Testis (tissue), 3 donors: Measurements from ENCODE around the gene XRCC1. TPM values are rescaled to one million over a fixed set of nuclear protein-coding genes. Genes with fewer than 3 reads are reported as not detected.
"Not testable (repeated sequence)": the region's sequence is repeated elsewhere in the genome, so short reads cannot be mapped to it uniquely, and the experiment has no call there.

Experiments used
- DNase-seq: peaks from one replicate; pipeline ENCODE4 v3.0.0-alpha.2; 2019
- H3K27ac ChIP-seq, 2 donors: fragments of 200-600 bp; sonication (generic); one replicate each; pipeline ENCODE4 v1.5.1; 2019
- H3K27me3 ChIP-seq: fragments of 200-600 bp; sonication (generic); one replicate; pipeline ENCODE4 v1.5.1; 2019
- H3K36me3 ChIP-seq: fragments of 200-600 bp; sonication (generic); one replicate; pipeline ENCODE4 v1.5.1; 2017; ENCODE audit warnings: low read depth; ENCODE audit errors: missing control alignments
- H3K4me1 ChIP-seq: fragments of 200-600 bp; sonication (generic); one replicate; pipeline ENCODE4 v1.5.1; 2019
- H3K4me3 ChIP-seq, 2 donors: fragments of 200-600 bp; sonication (generic); one replicate each; pipeline ENCODE4 v1.5.1; 2017 to 2019
- H3K9me3 ChIP-seq: fragments of 200-600 bp; sonication (generic); one replicate; pipeline ENCODE4 v1.5.1; 2017
- CTCF ChIP-seq, 3 experiments: fragments of 450-650 bp in 2 of 3; fragments of 200-600 bp in 1 of 3; sonication (generic) in 1 of 3; IDR thresholded peaks; one replicate each; pipeline ENCODE4 v1.5.1; 2016 to 2019; ENCODE audit warnings: antibody characterized with exemption in 3 of 3, mild to moderate bottlenecking in 2 of 3, moderate library complexity in 1 of 3
- POLR2A ChIP-seq: fragments of 450-650 bp; IDR thresholded peaks from one replicate; pipeline ENCODE4 v1.6.1; 2017; ENCODE audit warnings: antibody characterized with exemption, mild to moderate bottlenecking, moderate library complexity
- WGBS, 2 donors: methylation state at CpG; one replicate each; pipeline ENCODE4 v1.1.5; 2018; 5-methylcytosine and 5-hydroxymethylcytosine counted together
- intact Hi-C: fragments of 100-400 bp; cut with DNase I; formaldehyde crosslinking; loops from one replicate; pipeline ENCODE4 v1.15.1; 2023; ENCODE audit warnings: low total_unique reads
- polyA plus RNA-seq: library from polyadenylated mRNA; stranded (reverse); fragments of 350-450 nt; fragmentation: Illumina TruSeq; extraction: RNeasy Lipid Tissue Mini Kit (QIAGEN cat#74804); gene quantifications from one replicate; pipeline ENCODE4 v1.2.3, GENCODE V29; 2014; ENCODE audit warnings: low read depth, low replicate concordance; ENCODE audit not compliant: insufficient read depth
- total RNA-seq, 2 donors: library from RNA; depleted of rRNA; stranded (reverse); fragments of >200 nt; gene quantifications; one replicate each; pipeline ENCODE4 v1.2.3, GENCODE V29; 2016

Gene XRCC1
- total and polyA plus RNA-seq, 3 donors from 2014 or later = 40.6 to 49.1 (median 44.8) TPM

GRCh38 chr19:43609872-43610271, 34.5 kb upstream of the XRCC1 start:
- no peak for DNase-seq
- no peaks in the 10 kb centered on the region for H3K27me3 ChIP-seq
- 83 to 87% methylated on average over 7 of the region's 7 CpGs for whole genome bisulfite sequencing, 2 donors
- H3K4me3 ChIP-seq = no peak overlapping the region
- no peaks in the 10 kb centered on the region for H3K9me3 ChIP-seq
- H3K4me1 ChIP-seq = no peaks in the 10 kb centered on the region
- intact Hi-C loops = no loop called here
- H3K27ac ChIP-seq = no peak overlapping the region
- no peaks in the 10 kb centered on the region for H3K36me3 ChIP-seq
- no peak for TF ChIP-seq CTCF (IDR thresholded peaks at IDR 0.05)
- no peak for TF ChIP-seq POLR2A

GRCh38 chr19:43607238-43608205, 32.2 kb upstream of the XRCC1 start:
- intact Hi-C loops = no loop called here
- WGBS, 2 donors = 69 to 73% methylated on average over 26 to 28 of the region's 28 CpGs
- no peak overlapping the region for H3K27ac ChIP-seq
- H3K4me1 ChIP-seq = no peaks in the 10 kb centered on the region
- TF ChIP-seq CTCF (IDR thresholded peaks at IDR 0.05) (no peak), POLR2A (no peak)
- no peaks in the 10 kb centered on the region for H3K36me3 ChIP-seq
- H3K27me3 ChIP-seq = no peaks in the 10 kb centered on the region
- no peak for DNase-seq
- no peak overlapping the region for H3K4me3 ChIP-seq
- H3K9me3 ChIP-seq = no peaks in the 10 kb centered on the region

- TF ChIP-seq CTCF (IDR thresholded peaks at IDR 0.05) = no peak
- no peak for TF ChIP-seq POLR2A
- no peaks in the 10 kb centered on the region for H3K4me1 ChIP-seq
- no peak overlapping the region for H3K27ac ChIP-seq
- WGBS, 2 donors = 79 to 82% methylated on average over 7 of the region's 7 CpGs
- no peak overlapping the region for H3K4me3 ChIP-seq
- no peak for DNase-seq
- no peaks in the 10 kb centered on the region for H3K9me3 ChIP-seq
- no peaks in the 10 kb centered on the region for H3K27me3 ChIP-seq
- intact Hi-C loops = no loop called here
- no peaks in the 10 kb centered on the region for H3K36me3 ChIP-seq
Observed at GRCh38 chr19:43606569-43607229, 31.4 kb upstream of the XRCC1 start.

- DNase-seq = no peak
- Histone ChIP-seq H3K36me3 (no peaks in the 10 kb centered on the region), H3K4me3 (no peak overlapping the region), H3K27ac (no peak overlapping the region), H3K27me3 (no peaks in the 10 kb centered on the region), H3K9me3 (no peaks in the 10 kb centered on the region), H3K4me1 (no peaks in the 10 kb centered on the region)
- WGBS, 2 donors = 42 to 59% methylated on average over 7 of the region's 7 CpGs
- intact Hi-C loops = no loop called here
- TF ChIP-seq POLR2A (no peak), CTCF (IDR thresholded peaks at IDR 0.05) (no peak)
Observed at GRCh38 chr19:43605875-43606568, 30.7 kb upstream of the XRCC1 start.

GRCh38 chr19:43600326-43600725, 25.0 kb upstream of the XRCC1 start:
- intact Hi-C loops, H3K4me3 ChIP-seq, H3K36me3 ChIP-seq, H3K27me3 ChIP-seq, H3K27ac ChIP-seq, DNase-seq, H3K9me3 ChIP-seq: not testable (repeated sequence)
- 76 to 77% methylated on average over 5 of the region's 5 CpGs for WGBS, 2 donors
- H3K4me1 ChIP-seq = peaks cover 14% of the 10 kb centered on the region
